Neural cell (in vitro differentiated cells): ENCODE data around the gene SLC11A2.

Experiments used
- EP300 ChIP-seq: fragments of 450-650 bp; conservative IDR thresholded peaks from 2 replicates; pipeline ENCODE4 v1.6.1; 2014; ENCODE audit warnings: antibody characterized with exemption, mild to moderate bottlenecking, moderate library complexity; ENCODE audit not compliant: poor library complexity, severe bottlenecking
- EZH2 ChIP-seq: fragments of 200-600, 300-800 bp; shearing (Covaris generic), sonication (generic); IDR thresholded peaks from 2 replicates; pipeline ENCODE4 v1.6.1; 2014; ENCODE audit warnings: antibody characterized with exemption, low read length, borderline replicate concordance, mild to moderate bottlenecking; ENCODE audit not compliant: insufficient read depth, poor library complexity, severe bottlenecking
- POLR2AphosphoS5 ChIP-seq: IDR thresholded peaks from 2 replicates; pipeline ENCODE4 v1.6.1; 2012
- RAD21 ChIP-seq: fragments of 450-650 bp; conservative IDR thresholded peaks from 2 replicates; pipeline ENCODE4 v1.6.1; 2014; ENCODE audit warnings: antibody characterized with exemption, mild to moderate bottlenecking, moderate library complexity
- SMC3 ChIP-seq: fragments of 450-650 bp; conservative IDR thresholded peaks from 2 replicates; pipeline ENCODE4 v1.6.1; 2014; ENCODE audit warnings: antibody characterized with exemption, mild to moderate bottlenecking, moderate library complexity; ENCODE audit not compliant: poor library complexity
- TAF1 ChIP-seq: IDR thresholded peaks from 2 replicates; pipeline ENCODE4 v1.6.1; 2012; ENCODE audit warnings: low read depth
- TF ChIP-seq, protein P1 (sequence below): fragments of 450-650 bp; IDR thresholded peaks from 2 replicates; pipeline ENCODE4 v1.5.1; 2014; ENCODE audit warnings: antibody characterized with exemption, mild to moderate bottlenecking, moderate library complexity; ENCODE audit not compliant: poor library complexity, severe bottlenecking
- TF ChIP-seq, protein P2 (sequence below): IDR thresholded peaks from 2 replicates; pipeline ENCODE4 v1.6.1; 2012; ENCODE audit warnings: borderline replicate concordance

DNA sequence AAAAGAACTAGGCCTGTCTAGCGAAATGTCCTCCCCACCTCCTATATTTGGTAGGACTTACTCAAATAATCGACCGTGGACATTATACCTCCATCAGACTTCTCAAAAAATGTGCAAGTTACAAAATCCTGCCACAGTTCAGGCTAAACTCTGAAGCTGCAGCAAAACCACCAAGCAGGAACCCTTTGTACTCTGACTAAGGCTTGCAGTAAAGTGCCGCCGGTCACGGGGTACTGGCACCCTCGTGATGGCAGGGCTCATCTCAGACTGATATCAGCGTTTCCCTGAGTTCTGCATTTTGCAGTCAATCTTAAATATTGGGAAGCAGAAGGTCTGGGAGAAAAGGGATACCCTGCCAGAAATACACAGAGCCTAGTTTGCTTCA lies 17.1 kb downstream of the SLC11A2 start:
- TF ChIP-seq, protein P1, sequence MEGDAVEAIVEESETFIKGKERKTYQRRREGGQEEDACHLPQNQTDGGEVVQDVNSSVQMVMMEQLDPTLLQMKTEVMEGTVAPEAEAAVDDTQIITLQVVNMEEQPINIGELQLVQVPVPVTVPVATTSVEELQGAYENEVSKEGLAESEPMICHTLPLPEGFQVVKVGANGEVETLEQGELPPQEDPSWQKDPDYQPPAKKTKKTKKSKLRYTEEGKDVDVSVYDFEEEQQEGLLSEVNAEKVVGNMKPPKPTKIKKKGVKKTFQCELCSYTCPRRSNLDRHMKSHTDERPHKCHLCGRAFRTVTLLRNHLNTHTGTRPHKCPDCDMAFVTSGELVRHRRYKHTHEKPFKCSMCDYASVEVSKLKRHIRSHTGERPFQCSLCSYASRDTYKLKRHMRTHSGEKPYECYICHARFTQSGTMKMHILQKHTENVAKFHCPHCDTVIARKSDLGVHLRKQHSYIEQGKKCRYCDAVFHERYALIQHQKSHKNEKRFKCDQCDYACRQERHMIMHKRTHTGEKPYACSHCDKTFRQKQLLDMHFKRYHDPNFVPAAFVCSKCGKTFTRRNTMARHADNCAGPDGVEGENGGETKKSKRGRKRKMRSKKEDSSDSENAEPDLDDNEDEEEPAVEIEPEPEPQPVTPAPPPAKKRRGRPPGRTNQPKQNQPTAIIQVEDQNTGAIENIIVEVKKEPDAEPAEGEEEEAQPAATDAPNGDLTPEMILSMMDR, result no peak
- TF ChIP-seq EZH2 (no peak), EP300 (no peak), POLR2AphosphoS5 (no peak), RAD21 (no peak), TAF1 (no peak), SMC3 (no peak)
- TF ChIP-seq, protein P2, sequence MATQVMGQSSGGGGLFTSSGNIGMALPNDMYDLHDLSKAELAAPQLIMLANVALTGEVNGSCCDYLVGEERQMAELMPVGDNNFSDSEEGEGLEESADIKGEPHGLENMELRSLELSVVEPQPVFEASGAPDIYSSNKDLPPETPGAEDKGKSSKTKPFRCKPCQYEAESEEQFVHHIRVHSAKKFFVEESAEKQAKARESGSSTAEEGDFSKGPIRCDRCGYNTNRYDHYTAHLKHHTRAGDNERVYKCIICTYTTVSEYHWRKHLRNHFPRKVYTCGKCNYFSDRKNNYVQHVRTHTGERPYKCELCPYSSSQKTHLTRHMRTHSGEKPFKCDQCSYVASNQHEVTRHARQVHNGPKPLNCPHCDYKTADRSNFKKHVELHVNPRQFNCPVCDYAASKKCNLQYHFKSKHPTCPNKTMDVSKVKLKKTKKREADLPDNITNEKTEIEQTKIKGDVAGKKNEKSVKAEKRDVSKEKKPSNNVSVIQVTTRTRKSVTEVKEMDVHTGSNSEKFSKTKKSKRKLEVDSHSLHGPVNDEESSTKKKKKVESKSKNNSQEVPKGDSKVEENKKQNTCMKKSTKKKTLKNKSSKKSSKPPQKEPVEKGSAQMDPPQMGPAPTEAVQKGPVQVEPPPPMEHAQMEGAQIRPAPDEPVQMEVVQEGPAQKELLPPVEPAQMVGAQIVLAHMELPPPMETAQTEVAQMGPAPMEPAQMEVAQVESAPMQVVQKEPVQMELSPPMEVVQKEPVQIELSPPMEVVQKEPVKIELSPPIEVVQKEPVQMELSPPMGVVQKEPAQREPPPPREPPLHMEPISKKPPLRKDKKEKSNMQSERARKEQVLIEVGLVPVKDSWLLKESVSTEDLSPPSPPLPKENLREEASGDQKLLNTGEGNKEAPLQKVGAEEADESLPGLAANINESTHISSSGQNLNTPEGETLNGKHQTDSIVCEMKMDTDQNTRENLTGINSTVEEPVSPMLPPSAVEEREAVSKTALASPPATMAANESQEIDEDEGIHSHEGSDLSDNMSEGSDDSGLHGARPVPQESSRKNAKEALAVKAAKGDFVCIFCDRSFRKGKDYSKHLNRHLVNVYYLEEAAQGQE, result no peak
